Activated CD4-positive, alpha-beta T cell treated with anti-CD3 and anti-CD28 coated beads for 4 hours (primary cell): ENCODE data around the gene CADPS.

ENCODE experiments used
- DNase-seq, 2 donors: peaks; one replicate each; pipeline ENCODE4 v3.0.0-alpha.2; 2020

Gene CADPS

GRCh38 chr3:62405566-62405965 lies 469.6 kb downstream of the CADPS start:
- no peak for DNase-seq

GRCh38 chr3:62405135-62405534 lies 470.1 kb downstream of the CADPS start:
- no peak for DNase-seq

DNA sequence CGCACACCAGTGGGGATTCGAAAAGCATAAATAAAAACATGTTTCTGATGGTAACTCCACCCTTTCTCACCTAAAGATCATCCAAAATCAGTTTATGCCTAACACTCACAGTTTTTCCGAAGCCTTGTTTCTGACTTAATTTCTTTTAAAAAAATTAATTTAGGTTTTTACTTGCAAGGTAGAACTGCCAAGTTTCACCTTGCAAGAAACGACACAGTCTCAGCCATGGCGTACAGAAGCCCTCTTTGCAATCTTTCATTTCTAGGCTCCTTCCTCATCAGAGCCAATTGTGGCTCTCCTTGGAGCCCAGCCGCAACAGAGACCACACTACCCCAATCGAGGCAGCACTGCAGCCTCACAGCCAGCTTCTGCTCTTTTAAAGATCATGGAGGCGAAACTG lies 470.9 kb downstream of the CADPS start:
- no peak for DNase-seq

DNA sequence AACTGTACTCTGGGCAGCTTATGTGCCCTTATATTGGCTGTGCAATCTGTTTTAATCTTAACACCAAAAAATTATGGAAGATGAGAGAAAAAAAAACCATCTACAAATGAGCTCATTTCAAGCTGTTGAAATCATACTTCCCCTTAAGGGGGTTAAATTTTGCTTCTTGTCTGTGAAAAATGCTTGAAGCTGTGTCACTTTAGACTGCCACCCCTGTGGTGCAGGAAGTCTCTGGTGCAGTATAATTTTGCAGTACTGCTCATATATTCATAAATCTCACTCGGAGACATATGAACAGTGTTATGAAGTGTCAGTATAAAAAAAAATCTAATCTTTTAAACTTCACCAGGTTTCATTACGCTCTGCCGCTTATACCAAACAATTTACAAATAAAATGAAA lies 471.5 kb downstream of the CADPS start:
- DNase-seq, result no peak

DNA sequence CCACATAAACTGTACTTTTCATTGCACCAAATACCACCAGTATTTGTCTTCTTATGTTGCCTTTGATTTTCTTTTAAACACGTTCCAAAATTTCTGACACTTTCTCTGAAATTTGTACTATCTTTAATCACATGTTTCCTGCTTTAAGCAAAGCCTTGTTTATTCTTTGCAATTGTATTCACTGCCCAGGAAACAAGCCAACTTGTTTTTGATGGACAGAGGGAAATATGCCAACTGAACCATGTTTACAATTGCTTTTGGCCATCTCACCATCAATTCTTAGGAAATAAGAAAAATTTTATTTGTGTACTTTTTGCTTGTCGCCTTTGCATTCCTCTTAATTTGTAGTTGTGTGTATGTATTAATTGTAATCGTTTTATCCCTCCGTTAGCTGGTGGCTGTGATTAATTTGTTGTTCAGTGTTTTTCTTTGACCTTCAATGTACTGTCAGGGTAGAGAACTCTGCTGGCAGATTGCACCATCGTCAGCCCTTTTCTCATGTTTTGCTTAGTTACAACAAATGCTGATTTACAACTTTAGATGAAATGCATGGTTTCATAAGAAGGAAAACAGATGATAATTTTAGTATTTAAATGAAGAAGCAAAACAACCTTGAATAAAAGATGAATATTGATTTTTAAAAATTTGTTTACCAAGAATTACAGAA lies 482.5 kb downstream of the CADPS start:
- no peak for DNase-seq

DNA sequence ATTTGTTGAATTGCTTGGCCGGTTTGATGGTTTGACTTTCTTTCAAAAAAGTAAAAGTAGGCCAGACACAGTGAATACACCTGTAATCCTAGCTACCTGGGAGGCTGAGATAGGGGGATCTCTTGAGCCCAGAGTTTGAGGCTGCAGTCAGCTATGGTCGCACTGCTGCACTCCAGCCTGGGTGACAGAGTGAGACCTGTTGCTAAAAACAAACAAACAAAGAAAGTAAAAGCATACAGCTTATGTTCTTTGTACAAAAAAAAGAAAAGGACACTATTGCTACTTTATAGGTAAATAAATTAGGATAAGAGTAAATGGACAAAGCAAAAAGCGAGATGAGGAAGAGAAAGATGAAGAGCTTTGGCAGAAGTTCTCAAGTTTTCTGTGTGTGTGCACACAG lies 488.0 kb downstream of the CADPS start:
- DNase-seq, result no peak

- DNase-seq, result no peak
Observed at GRCh38 chr3:62379321-62379798, 495.9 kb downstream of the CADPS start.

GRCh38 chr3:62378921-62379320 lies 496.3 kb downstream of the CADPS start:
- no peak for DNase-seq

GRCh38 chr3:62378311-62378789 lies 496.9 kb downstream of the CADPS start:
- DNase-seq, result no peak

- no peak for DNase-seq
Observed at GRCh38 chr3:62376906-62377877, 498.0 kb downstream of the CADPS start.

DNA sequence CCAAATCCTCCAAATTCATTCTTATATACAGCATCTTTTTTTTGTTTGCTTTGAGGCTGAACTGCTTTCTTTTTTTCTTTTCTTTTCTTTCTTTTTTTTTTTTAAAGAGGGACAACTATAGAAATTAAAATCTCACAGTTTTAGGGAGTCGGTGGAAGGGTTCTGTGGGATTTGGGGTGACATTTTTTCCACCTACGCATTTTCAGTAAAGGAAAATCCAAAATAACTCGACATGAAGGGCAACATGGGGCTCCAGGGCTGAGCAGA lies 498.8 kb downstream of the CADPS start:
- DNase-seq, result no peak

DNA sequence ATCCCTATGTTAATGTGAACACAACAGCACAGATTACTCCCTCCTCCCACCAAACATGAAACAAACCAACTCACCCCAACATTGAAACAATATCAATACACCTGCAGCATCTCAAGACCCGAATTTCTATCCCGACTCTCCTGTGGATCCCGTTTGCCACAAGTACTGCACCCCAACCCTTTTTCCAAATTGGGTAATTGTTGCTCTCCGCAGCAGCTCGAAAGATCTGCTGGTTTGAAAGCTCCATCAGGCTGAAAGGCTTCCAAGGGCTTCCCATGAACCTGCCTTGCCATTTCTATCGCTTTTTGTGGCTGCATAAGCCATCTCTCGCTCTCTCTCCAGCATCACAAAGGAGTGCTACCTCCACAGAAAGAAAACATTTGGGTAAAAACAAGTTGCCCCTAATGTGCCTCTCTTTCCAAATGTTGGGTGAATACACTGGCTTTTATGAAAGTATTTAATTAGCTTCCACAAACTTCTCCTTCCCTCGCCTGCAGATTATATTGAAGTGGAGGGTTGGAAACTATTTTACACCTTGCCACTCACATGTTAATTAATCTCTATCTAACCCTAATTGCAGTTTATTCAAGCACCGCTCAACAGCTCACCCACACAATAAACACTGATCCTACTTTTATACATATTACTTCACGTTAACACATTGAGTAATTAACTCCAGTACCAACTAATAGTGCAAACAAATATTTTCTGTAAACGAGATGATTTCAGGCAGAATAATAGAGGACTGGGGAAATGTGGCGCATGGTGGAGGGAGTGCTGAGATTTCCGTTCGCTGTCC lies 499.4 kb downstream of the CADPS start:
- DNase-seq, result no peak

DNA sequence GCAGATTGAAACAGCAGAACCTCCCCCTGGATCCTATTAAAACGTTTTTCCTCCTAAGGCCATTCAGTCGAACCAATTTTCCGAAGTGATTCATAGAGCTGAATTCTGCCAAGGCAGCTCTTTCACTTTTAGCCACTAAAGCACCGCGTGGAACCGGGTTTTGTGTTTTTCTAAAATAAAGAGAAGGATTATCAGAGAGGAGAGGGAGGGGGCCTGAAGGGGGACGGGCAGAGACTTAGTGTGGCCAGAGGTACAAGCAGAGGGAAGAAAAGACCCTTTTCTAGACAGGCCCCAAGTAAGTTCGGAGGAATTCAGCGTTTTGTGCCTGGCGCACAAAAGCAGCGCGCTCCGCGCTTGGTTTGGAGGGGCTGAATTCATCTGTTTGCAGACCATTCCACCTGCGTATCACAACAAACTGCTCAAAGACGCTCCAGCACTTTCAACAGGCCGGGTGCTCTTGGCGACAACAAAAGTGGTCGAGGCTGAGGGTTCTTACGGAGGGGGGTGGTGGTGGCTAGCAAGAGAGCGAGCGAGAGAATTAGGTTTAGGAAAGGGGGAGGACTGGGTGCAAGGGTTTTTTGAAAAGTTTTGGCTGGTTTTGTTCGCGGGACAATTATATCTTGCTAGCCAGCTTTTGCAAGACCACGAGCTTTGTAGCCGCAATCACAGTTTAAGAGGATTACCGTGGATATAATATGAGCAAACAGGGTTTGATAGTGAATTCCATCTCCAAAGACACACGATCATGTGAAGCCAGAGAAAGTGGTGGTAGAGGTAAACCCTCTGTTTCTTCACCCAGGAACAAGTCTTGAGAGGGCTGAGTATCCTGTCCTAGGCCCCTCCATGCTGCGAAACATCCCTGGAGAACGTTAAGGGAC lies 500.6 kb downstream of the CADPS start:
- DNase-seq, result no peak

DNA sequence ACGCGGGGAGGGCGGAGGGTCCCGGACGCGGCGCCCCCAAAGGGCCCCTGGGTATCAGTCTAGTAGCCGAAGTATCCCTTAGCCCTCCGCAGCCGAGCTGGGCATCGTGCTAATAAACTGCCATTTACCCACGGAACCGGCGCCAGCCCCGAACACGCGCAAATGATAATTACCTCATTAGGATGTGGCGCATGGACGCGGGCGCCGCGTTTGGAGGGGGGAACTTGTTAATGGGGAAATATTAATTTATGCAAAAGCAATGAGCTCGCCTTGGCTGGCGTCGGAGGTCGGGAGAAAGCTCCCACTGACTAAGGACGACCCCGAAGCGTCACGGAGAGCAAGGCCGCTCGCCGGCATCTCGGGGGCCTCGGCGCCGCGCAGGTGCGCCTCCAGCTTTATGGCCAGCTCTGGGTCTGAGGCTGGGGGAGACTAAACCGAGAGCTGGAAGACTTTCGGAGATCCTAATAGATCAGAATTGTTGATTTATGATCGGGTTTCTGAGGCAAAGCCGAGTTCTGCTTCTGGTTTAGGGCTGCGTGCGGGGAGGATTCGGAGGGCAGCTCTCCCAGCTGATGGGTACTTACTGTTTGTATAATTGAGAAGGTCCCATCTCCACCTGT lies 501.4 kb downstream of the CADPS start:
- DNase-seq, result no peak

- DNase-seq, result no peak
Observed at GRCh38 chr3:62373215-62373614, 502.0 kb downstream of the CADPS start, which contains the start of gene FEZF2. TSS of gene FEZF2 (minus strand) at chr3:62373550. CDS start at chr3:62372868, 682 bp downstream.

DNA sequence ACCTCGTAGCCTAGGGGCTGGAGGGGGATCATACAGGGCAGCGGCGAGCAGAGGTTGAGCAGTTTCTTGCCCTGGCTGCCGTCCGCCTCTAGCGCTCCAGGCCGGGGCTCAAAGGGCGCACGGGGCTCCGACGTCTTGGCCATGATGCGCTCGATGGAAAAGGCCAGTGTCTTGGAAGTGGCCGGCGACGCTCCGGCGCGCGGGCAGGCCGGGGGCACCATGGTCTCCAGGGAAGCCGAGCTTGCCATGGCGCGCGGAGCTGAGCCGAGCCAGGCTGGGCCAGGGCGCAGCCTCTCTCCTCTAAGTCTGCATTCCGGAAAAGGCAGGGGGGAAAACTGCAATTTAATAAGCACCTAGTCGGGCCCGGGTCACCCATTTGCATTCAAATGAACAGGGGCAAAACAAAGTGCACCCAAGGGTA lies 502.6 kb downstream of the CADPS start:
- no peak for DNase-seq

DNA sequence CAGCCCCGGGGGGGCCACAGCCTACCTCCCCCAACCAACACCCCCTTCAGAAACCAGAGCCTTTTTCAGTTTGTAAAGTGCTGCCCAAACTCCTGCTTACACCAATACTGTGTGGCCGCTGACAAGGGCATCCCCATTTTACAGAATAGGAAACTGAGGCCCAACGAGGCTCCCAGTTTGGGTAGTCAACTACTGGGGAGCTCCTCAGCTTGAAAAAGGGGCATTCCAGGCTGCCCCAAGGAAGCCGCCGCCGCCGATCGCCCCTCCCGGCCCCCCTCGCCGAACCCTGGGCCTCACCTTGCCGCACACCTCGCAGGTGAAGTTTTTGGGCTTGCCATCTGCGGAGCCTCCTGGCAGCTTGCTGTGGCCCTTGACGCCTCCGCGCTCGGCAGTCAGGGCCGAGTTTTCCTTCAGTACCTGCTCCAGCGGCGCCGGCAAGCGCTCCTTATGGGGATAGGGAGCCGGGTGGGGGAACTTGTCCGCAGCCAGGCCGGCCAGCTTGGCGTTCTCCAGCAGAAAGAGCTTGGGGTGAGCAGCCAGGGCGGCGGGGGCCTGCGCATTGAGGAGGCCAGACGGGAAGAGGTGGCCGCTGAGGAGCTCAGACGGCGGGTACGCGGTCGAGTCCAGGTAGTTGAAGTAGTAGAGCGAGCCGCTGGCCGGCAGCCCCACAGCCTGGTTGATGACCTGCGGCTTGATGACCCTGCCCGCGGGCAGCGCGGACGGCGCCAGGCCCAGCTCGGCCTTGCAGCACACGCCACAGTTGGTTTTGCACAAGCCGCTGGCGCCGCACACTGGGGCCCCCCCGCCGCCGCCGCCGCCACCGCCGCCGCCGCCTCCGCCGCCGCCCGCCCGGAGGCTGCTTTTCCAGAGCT lies 503.3 kb downstream of the CADPS start:
- no peak for DNase-seq

GRCh38 chr3:62370858-62371719 lies 504.1 kb downstream of the CADPS start:
- no peak for DNase-seq

DNA sequence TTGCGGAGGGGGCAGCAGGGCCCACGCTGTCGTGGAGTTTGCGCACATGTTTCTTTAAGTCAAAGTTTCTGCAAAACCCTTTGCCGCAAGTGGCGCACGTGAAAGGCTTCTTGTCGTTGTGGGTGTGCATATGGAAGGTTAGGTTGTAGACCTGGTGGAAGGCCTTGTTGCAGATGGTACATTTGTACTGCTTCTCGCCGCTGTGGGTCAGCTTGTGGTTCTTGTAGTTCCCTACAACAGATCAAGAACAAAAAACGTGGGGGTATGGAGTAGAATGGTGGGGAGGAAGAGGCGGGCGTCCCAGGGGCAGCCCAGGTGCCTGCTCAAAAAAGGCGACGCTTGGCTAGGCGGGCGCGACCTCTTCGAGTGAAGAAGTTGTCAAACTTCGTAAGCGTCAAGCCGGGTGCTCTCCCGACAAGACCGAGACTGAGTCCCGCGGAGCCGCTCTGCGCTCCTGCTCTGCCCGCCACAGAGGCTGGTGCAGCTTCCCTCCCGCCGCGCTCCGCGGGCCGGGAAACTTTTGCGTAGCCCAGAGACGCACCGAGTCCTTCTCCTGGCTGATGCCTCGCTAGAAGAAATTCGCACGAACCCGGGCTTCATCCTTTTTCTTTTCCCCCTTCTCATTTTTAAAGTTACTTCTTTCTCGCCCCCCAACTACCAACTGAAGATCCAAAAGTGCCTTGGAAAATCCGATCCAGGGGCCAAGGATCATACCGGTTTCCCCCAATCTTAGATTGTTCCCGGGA lies 504.9 kb downstream of the CADPS start:
- DNase-seq, result no peak
